Mucosa of rectum (tissue), 2 donors: ENCODE measurements around the gene SPAG5.
"Not testable (repeated sequence)": the region's sequence is repeated elsewhere in the genome, so short reads cannot be mapped to it uniquely, and the experiment has no call there.

Source experiments
- H3K27ac ChIP-seq, 2 donors: one replicate each; pipeline ENCODE4 v1.7.0; 2013; ENCODE audit warnings: inconsistent platforms in 2 of 2, low read depth in 2 of 2, low read length in 2 of 2
- H3K27me3 ChIP-seq, 2 donors: one replicate each; pipeline ENCODE4 v1.7.0; 2013; ENCODE audit warnings: low read length in 2 of 2; ENCODE audit not compliant: control insufficient read depth in 2 of 2, insufficient read depth in 2 of 2
- H3K36me3 ChIP-seq, 2 donors: one replicate each; pipeline ENCODE4 v1.7.0; 2013; ENCODE audit warnings: low read length in 2 of 2; ENCODE audit not compliant: control insufficient read depth in 2 of 2, insufficient read depth in 2 of 2
- H3K4me1 ChIP-seq, 2 donors: one replicate each; pipeline ENCODE4 v1.7.0; 2013; ENCODE audit warnings: low read length in 2 of 2, mild to moderate bottlenecking in 1 of 2; ENCODE audit not compliant: control insufficient read depth in 2 of 2, insufficient read depth in 2 of 2
- H3K4me3 ChIP-seq, 2 donors: one replicate each; pipeline ENCODE4 v1.7.0; 2013; ENCODE audit warnings: low read length in 2 of 2
- H3K9ac ChIP-seq, 2 donors: one replicate each; pipeline ENCODE4 v1.7.0; 2013; ENCODE audit warnings: low read length in 2 of 2, low read depth in 1 of 2, mild to moderate bottlenecking in 1 of 2
- H3K9me3 ChIP-seq, 2 donors: one replicate each; pipeline ENCODE4 v1.7.0; 2013; ENCODE audit warnings: low read length in 2 of 2; ENCODE audit not compliant: control insufficient read depth in 2 of 2
- donor health status: healthy.
- donor health status: Normal muscosa, but diverticular disease.

Gene SPAG5

GRCh38 chr17:28612531-28612930, 13.7 kb upstream of the SPAG5 start:
- Histone ChIP-seq H3K9me3 (no peaks in the 10 kb centered on the region), H3K4me1 (peaks cover 0 to 12% of the 10 kb centered on the region in 2 donors), H3K9ac (no peak overlapping the region), H3K4me3 (no peak overlapping the region), H3K36me3 (peaks cover 34 to 39% of the 10 kb centered on the region in 2 donors), H3K27ac (no peak overlapping the region), H3K27me3 (no peaks in the 10 kb centered on the region)

GRCh38 chr17:28610376-28610775, 11.6 kb upstream of the SPAG5 start:
- H3K27ac ChIP-seq: peak overlapping the region in 1 of 2 donors; percentile 51
- no peak overlapping the region for H3K4me3 ChIP-seq
- H3K4me1 ChIP-seq: peaks cover 0 to 12% of the 10 kb centered on the region in 2 donors
- H3K9me3 ChIP-seq: no peaks in the 10 kb centered on the region
- no peaks in the 10 kb centered on the region for H3K27me3 ChIP-seq
- H3K36me3 ChIP-seq: peaks cover 12 to 18% of the 10 kb centered on the region in 2 donors
- no peak overlapping the region for H3K9ac ChIP-seq

GRCh38 chr17:28604031-28604430, 5.2 kb upstream of the SPAG5 start:
- H3K9ac ChIP-seq, H3K27me3 ChIP-seq, H3K4me3 ChIP-seq, H3K27ac ChIP-seq, H3K36me3 ChIP-seq, H3K9me3 ChIP-seq: not testable (repeated sequence)
- H3K4me1 ChIP-seq: peaks cover 0 to 10% of the 10 kb centered on the region in 2 donors

- Histone ChIP-seq H3K4me1 (peaks cover 10 to 22% of the 10 kb centered on the region in 2 donors), H3K9ac (peak overlapping the region; percentile 93 to 94), H3K36me3 (no peaks in the 10 kb centered on the region), H3K27me3 (no peaks in the 10 kb centered on the region), H3K4me3 (peak overlapping the region; percentile 93), H3K9me3 (no peaks in the 10 kb centered on the region), H3K27ac (peak overlapping the region; percentile 93 to 98)
These were observed 723 bp upstream of the SPAG5 start for GRCh38 chr17:28599311-28600184.

- Histone ChIP-seq H3K9me3 (no peaks in the 10 kb centered on the region), H3K4me3 (peak overlapping the region; percentile 93), H3K9ac (peak overlapping the region; percentile 93 to 94), H3K27ac (peak overlapping the region; percentile 23 to 44), H3K36me3 (no peaks in the 10 kb centered on the region), H3K27me3 (no peaks in the 10 kb centered on the region), H3K4me1 (peaks cover 10 to 22% of the 10 kb centered on the region in 2 donors)
These were observed 436 bp downstream of the SPAG5 start for GRCh38 chr17:28598389-28598788.

- Histone ChIP-seq H3K4me1 (peaks cover 10 to 22% of the 10 kb centered on the region in 2 donors), H3K27ac (no peak overlapping the region), H3K36me3 (no peaks in the 10 kb centered on the region), H3K9ac (peak overlapping the region in 1 of 2 donors; percentile 93), H3K4me3 (peak overlapping the region; percentile 93), H3K27me3 (no peaks in the 10 kb centered on the region), H3K9me3 (no peaks in the 10 kb centered on the region)
These were observed 1.0 kb downstream of the SPAG5 start for GRCh38 chr17:28597606-28598383.

- no peaks in the 10 kb centered on the region for H3K27me3 ChIP-seq
- H3K4me3 ChIP-seq: no peak overlapping the region
- H3K9ac ChIP-seq: no peak overlapping the region
- no peaks in the 10 kb centered on the region for H3K4me1 ChIP-seq
- H3K36me3 ChIP-seq: no peaks in the 10 kb centered on the region
- no peaks in the 10 kb centered on the region for H3K9me3 ChIP-seq
- H3K27ac ChIP-seq: no peak overlapping the region
These were observed 6.6 kb downstream of the SPAG5 start for GRCh38 chr17:28592260-28592659.

- Histone ChIP-seq H3K9me3 (no peaks in the 10 kb centered on the region), H3K4me1 (no peaks in the 10 kb centered on the region), H3K27me3 (no peaks in the 10 kb centered on the region), H3K4me3 (no peak overlapping the region), H3K36me3 (peaks cover 33 to 35% of the 10 kb centered on the region in 2 donors), H3K9ac (no peak overlapping the region), H3K27ac (no peak overlapping the region)
These were observed 13.0 kb downstream of the SPAG5 start for GRCh38 chr17:28585851-28586250.

GRCh38 chr17:28584434-28584833, 14.4 kb downstream of the SPAG5 start:
- Histone ChIP-seq H3K9me3 (no peaks in the 10 kb centered on the region), H3K4me1 (no peaks in the 10 kb centered on the region), H3K36me3 (peaks cover 33 to 35% of the 10 kb centered on the region in 2 donors)

GRCh38 chr17:28582513-28582912, 16.3 kb downstream of the SPAG5 start:
- no peak overlapping the region for H3K27ac ChIP-seq
- no peak overlapping the region for H3K4me3 ChIP-seq
- H3K36me3 ChIP-seq: peaks cover 37 to 38% of the 10 kb centered on the region in 2 donors
- H3K9me3 ChIP-seq: no peaks in the 10 kb centered on the region
- H3K9ac ChIP-seq: no peak overlapping the region
- H3K27me3 ChIP-seq: no peaks in the 10 kb centered on the region
- no peaks in the 10 kb centered on the region for H3K4me1 ChIP-seq

More at GRCh38 chr17:28584434-28584833, 14.4 kb downstream of the SPAG5 start:
- no peak overlapping the region for H3K4me3 ChIP-seq
- H3K27ac ChIP-seq: no peak overlapping the region
- H3K27me3 ChIP-seq: no peaks in the 10 kb centered on the region
- no peak overlapping the region for H3K9ac ChIP-seq
